ENCODE measurements around the gene MYLK4.

Gene MYLK4

DNA sequence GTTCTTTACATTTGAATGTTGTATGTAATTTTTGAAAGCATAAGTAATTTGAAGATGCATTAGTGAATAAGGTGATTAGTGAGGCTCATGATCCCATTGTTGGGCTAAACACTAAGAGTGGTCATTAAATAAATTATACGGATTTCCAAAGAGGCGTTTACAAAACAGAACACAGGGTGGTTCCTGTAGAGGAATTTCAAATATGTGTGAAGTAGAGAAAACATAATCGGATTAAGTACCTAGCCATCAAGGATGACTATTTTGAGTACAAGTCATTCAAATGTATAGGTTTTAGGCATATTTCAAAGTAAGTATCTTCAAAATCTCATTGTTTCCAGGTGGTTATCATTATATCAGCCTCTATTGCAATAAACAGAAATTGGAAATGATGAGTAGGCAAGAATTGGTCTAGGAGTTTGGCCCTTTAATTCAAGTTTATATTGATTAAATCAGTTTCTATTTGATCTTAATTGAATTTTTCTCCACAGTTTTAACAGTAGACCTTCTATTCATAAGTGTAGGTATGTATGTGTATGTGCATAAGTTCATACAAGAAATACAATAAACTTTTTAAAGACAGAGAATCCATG lies 94.8 kb downstream of the MYLK4 start:
- DNase-seq = no peak

DNA sequence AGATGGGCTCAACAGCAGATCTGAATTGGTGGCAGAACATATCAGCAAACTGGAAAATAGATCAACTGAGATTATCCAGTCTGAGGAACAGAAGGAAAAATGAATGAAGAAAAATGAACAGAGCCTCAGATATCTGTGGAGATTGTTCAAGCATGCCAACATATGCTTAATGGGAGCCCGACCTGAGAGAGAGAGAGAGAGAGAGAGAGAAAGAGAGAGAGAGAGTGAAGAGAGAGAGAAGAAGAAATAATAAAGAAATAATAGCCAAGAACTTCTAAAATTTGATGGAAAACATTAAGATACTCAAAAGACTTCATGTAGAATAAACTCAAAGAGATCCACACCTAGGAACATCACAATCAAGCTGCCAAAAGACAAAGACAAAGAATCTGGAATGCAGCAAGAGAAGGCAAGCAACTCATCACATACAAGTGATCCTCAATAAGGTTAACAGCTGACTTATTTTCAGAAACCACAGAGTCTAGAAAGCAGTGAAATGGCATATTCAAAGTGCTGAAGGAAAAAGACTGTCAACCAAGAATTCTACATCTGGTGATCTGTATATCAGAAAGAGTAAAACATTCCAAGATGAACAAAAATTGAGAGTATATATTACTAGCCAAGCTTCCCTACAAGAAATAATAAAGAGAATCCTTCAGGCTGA lies 97.2 kb downstream of the MYLK4 start:
- no peak for DNase-seq

DNA sequence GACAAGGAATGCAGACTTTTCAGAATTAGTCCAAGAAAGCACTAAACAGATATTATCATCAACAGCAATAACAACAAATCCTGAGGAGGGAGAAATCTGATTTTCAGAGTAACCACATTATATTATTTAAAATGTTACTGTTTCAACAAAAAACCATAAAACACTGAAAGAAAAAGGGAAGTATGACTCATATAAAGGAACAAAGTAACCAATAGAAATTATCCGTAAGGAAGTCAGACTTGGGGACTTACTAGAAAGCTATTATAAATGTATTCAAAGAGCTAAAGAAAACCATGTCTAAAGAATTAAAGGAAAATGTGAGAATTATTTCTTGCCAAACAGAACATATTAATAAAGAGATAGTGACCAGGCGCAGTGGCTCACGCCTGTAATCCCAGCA lies 98.1 kb downstream of the MYLK4 start:
- no peak for DNase-seq

DNA sequence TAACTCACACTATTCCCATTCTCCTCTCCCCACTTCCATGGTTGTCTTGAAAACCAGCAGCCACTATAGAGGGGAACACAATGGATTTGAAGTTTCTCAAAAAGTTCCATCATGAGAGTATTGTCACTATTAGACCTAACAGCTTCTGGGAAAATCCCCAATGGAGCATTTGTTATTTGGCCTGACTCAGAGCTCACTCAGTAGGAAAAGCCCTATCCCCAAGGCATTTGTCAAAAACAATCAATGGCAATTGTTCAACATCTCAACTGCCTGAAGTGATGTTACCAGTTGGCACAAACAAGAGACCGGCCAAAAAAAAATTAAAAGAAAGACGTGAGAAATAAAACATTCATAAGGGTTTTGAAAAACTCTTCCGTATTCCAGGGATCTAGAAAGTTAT lies 98.8 kb downstream of the MYLK4 start:
- no peak for DNase-seq

DNA sequence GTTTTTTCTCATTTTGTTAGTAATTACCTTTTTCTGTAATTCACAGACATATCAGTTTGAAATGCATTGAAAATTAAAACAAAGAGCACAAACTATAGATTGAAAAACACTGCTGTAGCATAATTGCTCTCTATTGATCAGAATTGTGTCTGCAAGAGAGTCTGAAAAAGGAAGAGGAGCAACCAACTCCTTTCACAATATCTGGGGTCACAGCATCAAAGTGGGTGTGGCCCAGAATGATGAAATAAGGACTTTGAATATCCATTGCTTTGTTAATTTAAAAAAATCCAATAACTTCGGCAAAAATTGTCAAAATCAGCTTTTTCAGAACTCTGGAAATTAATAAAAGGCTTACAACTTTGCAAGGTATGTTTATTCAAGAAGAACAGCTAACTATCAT lies 99.2 kb downstream of the MYLK4 start:
- no peak for DNase-seq

DNA sequence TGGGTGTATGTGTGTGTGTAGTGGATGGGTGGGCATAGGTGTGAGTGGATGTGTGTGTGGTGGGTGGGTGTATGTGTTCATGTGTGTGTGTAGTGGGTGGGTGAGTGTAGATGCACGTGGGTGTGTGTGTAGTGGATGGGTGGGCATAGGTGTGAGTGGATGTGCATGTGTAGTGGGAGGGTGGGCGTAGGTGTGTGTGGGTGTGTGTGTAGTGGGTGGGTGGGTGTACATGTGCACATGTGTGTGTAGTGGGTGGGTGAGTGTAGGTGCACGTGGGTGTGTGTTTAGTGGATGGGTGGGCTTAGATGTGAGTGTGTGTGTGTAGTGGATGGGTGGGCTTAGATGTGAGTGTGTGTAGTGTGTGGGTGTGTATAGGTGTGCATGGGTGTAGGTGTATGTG lies 104.4 kb downstream of the MYLK4 start:
- DNase-seq = no peak

DNA sequence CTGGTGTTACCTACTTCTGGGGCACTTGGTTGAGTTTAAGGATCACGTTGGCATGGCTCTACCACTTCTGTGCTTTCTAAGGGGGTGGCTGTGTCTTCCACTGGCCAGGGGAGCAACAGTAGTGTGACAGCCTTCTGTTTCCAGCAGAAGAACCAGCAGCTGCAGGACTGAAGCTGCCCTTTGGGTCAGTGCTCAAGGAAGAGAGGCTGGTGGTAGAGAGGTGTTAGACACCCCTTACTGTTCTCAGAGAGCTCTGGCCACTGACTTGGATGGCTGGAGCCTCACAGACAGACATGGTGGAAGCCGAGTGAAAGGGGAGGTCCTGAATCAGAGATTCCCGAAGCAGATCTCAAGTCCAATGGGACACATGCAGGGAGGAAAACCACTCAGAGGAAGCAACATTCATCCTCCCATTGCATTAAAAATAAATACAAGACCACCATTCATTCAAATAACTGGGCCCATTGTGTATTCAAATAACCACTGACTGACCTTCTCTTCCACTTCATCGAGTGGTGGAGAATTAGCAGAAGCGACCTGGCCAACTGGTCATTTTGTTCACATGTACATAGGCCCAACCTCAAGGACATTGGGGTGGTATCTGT lies 106.7 kb downstream of the MYLK4 start:
- no peak for DNase-seq

DNA sequence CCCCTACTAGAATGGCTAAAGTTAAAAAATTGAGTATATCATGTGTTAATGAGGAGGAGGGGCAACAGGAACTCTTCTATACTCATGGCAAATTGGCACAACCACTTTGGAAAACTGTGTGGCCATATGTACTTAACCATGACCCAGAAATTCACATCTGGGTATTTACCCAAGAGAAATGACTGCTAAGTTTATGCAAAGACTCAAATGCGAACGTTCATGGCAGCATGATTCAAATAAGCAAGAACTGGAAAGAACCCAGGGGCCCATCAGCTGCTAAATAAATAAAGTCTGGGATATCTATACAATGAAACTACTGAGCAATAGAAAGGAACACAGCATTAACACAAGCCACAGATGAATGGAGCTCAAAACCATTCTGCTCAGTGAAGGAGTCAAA lies 107.6 kb downstream of the MYLK4 start:
- DNase-seq = no peak

DNA sequence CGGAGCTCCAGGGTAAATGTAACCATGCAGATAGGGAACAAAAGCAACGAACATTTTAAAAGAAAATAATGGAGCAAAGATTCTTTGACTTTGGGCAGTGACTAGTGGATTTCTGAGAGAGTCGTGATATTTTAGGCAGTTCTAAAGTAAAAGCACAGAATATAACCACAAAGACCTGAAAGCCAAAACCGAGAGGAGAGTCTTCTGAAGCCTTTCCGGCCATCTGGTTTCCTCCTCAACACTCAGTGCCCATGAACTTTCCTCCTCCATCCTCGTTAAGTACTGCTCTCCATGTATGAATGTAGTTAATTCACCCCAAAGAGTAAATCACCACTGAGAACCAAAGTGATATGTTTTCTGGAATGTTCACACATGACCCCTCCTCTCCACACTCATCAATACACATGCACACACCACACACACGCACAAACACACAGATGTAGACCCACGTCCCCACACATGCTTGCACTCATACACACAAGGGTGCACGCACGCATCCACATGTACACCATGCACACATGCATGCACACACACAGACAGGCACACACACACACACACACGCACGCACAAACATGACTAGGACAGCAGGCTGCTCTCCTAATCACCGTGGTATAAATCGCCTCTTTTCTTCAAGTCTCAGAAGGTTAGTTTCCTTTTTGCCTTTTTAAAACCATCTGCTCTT lies 109.5 kb downstream of the MYLK4 start:
- DNase-seq = no peak

DNA sequence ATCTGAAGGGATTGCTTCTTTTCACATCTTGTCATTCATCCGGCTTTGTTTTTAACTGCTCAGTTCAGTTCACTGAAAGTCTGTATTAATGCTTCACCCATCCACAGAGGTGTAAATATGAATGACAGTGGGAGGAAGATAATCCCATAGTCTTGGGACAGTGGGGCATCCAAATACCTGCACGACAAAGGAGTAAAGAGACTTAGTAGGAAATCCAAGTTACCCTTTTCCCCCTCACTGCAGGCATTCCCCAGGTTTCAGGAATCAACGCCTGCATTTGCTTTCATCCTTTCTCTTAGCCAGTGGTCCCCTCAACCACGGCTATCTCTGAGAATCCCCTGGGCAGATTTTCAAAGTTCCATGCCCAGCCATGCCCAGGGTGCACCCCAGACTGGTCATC lies 110.2 kb downstream of the MYLK4 start:
- no peak for DNase-seq

DNA sequence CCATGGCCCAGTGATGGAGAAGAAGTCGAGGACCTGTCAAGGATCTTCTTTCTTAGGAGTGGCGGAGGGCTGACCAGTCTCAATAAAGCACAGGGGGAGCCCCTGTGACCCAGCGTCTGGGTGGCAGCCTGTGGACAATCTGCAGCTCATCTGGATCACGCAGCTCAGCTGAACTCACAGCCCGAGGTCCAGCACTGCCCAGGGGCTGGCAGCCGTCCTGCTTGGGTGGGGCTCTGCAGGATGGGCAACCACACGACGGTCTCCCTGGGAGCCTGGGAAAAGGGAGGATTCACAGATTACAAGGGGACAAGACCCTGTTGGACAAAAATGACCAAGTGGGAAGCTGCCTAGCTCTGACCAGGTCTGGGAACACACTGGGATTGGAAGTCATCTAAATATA lies 110.8 kb downstream of the MYLK4 start:
- no peak for DNase-seq

DNA sequence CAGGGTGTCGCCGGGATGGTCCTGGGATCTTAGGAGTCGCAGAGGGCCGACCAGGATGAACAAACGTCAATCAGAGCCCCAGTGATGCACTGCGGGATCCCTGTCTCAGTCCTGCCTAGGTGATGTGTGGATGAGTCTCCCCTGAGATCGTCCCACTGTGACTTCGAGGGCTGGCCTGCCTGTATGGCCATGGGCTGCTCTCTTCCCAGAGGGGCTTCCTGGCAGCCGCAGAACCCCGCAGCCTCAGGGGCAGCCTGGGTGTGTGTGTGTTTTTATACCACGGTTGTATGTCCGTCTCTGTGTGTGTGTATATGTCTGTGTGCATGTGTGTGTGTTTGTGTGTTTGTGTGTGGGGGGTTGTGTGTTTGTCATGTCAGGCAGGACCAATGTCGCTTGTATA lies 111.6 kb downstream of the MYLK4 start:
- no peak for DNase-seq

DNA sequence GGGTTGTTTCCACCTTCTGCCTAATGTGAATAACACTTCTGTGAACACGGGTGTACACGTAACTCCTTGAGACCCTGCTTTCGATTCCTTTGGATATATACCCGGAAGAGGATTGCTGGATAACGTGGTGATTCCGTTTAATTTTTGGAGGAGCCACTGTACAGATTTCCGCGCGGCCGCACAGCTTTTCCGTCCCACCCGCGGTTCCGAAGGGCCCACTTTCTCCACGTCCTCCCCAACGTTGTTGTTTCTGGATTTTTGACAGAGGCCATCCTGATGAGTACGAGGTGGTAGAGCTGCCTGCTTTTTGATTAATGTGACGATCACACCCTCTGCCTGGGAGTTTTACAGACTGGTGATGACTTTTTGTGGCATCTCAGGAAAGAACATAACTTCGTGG lies 114.0 kb downstream of the MYLK4 start:
- DNase-seq = no peak

DNA sequence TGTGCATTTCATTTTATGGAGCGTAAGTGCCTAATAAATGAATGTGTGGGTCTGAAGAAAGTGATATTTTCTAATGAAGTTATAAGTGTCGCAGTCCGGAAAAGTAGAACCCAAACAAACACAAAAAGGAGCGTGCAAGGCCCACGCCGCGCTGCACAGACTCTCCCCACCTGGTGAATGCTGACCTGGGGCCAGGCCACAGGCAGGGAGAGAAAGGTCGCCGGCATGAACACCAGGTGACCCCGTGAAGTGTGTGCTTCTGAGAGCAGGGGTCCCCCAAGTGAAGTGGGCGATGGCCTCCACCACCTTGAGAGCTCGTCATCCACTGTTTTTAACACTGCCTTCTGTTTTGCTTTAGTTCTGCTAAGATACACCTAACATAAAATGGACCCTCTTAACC lies 114.8 kb downstream of the MYLK4 start:
- DNase-seq = no peak

DNA sequence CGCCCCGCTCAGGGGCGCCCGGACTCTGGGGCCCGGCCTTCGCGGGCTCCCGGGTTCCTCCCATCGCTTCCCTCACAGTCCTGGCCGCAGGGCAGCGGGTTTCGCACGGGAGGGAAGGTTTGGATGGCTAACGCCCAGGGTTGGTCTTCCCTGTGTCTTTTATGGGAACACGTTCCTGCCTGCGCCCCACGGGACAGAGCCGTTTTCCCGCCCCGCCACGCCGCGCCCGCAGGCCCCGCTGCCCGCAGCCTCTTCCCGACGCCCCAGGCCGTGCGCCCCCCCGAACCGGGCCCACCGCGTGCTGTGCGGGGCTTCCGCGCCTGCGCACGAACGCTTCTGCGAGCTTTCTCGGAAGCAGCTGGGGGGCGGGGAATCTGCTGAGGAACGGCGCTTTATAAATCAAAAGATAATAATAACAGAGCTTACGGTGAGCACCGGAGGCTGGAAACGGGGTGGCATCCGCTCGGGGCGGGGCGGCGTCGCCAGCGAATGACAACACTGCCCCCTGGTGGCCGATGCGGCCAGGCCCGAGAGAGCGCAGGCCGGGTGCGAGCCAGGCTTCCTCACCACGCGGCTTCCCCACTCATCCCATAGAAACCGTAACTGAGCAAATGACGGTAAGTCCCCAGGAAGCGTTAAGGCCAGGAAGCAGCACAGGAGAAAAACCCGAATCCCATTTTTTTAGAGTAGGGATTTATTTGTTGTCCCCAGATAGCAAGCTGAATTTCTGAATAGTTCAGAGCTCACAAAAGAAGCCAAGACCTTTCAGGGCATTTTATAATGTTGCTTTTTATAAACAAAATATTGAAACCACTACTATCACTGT lies 116.4 kb downstream of the MYLK4 start:
- peak; percentile 71 for DNase-seq

DNA sequence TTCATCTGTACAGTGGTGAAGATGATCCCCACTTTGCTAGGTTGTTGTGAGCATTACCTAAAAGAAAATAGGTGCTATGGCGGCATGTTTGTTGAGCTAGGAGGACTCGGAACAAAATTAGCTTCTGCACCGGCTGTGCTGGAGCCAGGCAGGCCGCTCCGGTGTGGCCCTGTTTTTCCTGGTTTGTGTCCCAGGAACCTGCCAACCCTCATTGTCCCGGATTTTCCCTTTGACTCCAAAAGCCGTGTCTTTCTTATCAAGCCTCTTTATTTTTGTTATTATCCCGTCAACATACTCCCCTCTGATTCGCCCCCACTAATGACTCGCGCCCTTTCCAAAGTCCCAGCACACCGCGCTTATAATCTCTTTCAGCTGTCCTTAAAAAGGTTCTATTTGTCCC lies 117.0 kb downstream of the MYLK4 start:
- no peak for DNase-seq

DNA sequence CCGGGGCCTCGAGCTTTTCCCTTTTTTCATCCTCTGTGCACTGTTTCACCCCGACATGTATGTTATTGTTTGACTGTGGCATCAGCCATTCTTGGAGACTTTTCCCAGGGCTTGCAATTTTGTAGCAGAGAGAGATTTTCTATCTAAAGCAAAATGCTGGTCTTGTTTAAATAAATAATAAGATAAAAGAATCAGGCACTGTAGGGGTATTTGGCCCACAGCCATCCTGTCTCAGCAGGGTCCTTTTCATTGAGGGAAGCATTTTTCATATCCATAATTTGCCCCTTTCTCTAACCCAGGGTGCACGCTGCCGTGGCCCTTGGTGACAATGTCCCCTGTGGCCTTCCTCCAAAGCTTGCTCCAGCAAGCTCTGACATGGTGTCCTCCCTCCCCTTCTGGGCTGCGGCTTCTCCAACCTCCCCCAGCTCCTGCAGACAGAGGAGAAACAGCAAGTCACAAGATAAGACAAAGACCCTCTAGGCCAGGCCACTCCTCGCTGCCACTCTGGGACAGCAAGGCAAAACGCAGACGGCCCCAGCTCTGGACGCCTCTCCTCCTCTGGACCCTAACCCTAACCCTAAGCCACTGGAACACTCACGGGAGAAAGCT lies 117.6 kb downstream of the MYLK4 start:
- no peak for DNase-seq

DNA sequence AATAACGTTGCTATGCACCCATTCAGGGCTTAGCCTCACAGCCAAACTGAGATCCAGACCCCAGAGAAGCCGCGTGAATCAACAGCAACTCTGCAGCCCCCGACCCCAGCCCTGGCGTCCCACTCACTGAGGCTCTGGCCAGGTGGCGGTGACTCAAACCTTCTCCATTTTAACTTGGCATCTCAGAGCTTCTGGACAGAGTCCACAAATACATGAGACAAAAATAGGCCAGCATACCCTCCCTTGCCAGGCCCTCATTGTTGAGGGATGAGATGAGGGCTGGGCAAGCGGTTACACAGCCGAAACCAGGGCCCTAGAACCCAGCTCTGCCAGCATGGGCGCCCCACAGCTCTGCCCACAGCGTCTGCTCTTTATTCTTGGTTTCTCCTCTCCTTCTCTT lies 118.4 kb downstream of the MYLK4 start:
- no peak for DNase-seq

DNA sequence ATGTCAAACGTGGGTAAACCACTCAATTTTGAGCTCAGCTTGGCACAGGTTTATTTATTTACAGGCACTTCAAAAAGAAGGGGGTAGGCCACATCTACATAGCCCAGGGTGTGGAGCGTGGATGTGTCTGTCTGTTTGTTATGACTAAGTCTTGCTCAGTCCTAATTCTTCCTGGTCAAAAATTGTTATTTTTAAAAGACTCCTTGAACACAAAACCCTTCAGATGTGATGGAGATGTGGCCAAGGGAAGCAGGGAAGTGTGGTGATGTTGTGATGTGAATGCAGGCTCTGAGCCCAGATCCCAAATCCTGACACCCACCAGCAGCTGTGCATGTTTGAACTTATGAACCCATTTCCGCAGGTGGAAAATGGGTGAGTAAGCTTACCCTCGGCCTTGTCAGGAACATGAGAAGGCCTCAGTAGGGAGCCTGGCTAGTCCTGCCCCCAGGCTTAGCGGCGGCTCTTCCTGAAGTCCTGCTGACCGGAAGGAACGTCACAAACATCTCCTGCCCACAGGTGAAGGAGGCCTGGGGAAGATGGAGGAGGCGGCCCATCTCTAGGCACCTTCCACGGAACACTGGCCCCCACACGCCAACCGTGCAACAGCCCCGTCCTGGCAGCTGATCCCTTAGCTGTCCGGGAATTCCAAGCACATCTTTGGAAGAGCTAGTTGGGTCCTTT lies 119.7 kb downstream of the MYLK4 start:
- no peak for DNase-seq

DNA sequence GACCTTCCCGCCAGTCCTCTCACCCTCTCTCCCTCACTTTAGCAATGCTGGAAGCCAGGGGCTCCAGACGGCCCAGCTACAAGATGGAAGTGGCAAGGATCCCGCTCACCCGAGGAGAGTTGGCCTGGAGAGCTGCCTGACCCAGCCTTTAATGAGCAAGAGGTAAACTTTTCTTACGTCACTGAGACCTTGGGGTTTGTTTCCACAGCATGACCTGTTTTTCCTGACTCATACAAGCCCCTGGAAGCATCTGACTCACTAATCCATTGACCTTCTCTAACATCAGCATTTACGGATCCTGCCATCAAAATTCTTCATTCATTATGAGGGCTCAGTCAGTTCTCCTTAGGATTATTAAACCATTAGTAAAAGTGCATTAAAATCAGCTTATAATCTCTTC lies 120.4 kb downstream of the MYLK4 start:
- DNase-seq = no peak

DNA sequence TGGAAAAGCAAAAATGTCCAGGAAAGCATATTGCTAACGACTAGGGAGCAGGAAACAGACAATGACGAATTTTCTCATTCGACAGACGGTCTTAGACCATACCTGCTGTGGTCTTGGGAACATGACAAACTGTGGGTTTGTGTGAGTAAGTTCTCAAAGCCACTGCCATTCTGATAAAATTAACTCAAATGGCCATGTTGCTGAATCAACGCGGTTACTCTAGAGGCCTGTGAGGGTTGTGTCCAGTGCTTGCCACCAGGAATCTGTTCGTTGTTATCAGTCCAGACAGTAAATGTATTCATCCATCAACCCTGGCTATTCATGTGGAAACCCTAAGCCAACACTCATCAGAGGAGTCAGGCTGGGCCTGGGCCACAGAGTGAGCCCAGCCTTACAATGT lies 124.3 kb downstream of the MYLK4 start:
- DNase-seq = no peak

DNA sequence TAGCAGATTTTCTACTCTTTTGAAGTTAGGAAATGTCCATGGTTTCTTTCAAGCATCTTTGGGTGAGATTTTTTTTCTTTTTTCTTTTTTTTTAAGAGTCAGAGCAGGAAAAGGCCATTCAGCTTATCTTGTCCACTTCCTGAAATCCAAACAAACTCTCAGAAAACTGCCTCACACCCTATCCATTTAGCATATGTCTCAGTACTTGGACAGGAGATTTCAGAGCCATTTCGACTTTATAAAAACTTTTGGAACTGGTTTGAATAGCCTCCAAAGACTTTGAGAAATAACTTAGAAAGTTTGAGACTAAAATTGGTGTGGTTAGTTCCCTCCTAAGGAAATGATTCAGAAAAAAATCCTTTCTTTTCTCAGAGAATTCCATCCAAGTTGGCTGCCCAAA lies 125.1 kb downstream of the MYLK4 start:
- DNase-seq = no peak

Measured in NCI-H1105 (cell line).